Activated T-helper 1 cell treated with Interleukin-2 at 50 U/mL for 16 hours (primary cell): Measurements from ENCODE around the gene IMMP2L.

Experiments
- DNase-seq: peaks from one replicate; pipeline ENCODE4 v3.0.0-alpha.2; 2020; ENCODE audit warnings: low read depth

IMMP2L gene

DNA sequence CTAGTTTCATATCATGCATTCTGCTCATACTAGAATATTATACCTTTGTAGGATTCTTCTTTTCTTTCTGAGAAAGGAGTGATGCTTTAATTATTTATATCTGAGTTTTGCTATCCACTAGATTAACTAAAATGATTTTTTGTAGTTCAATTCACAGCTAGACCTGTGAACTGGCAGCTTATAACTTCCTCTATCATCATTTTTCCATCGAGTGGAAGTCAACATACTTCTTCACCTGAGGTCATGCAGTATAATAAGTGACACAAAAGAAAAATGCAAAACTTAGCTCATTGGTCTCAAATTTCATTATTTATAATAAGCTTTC is 463.4 kb downstream of the IMMP2L start:
- DNase-seq: no peak

GRCh38 chr7:111098011-111098925 is 464.0 kb downstream of the IMMP2L start:
- DNase-seq: peak; percentile 10

- DNase-seq: no peak
Measured at GRCh38 chr7:111096997-111097396, 465.3 kb downstream of the IMMP2L start.

DNA sequence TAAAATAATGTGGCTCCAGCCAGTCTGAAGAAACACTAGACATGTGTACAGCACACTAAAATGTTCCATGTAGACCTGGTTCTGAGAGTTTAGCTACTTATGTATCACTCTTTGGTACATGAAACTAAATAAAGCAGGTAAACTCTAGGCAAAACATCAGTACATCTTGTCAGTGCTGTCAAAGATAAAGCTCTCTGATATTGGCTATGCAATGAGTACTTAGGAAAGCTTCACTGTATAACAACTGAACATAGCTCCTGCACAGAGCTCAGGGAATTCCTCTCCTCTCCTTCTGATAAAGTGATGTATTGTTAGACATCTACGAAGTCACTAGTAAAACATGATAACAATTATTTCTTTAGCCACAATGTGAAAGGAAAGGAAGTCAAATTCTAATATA is 467.9 kb downstream of the IMMP2L start:
- no peak for DNase-seq

DNA sequence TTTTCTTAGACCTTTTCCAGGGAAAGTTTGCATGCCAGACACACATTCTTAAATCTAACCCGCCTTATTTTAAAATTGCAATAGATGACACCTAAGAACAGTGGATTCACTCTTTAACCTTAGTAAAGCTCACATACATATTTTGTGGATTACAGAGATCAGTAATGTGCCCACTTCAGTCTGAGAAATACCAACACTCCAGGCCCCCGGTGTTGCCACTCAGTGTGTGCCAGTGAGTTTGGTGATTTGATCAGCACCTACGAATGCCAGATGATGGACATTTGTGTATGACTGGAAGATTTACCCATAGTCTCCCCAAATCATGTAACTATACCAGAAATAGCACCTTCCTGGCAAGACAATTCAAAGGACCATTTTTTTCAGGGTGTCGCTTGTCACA is 468.8 kb downstream of the IMMP2L start:
- no peak for DNase-seq

DNA sequence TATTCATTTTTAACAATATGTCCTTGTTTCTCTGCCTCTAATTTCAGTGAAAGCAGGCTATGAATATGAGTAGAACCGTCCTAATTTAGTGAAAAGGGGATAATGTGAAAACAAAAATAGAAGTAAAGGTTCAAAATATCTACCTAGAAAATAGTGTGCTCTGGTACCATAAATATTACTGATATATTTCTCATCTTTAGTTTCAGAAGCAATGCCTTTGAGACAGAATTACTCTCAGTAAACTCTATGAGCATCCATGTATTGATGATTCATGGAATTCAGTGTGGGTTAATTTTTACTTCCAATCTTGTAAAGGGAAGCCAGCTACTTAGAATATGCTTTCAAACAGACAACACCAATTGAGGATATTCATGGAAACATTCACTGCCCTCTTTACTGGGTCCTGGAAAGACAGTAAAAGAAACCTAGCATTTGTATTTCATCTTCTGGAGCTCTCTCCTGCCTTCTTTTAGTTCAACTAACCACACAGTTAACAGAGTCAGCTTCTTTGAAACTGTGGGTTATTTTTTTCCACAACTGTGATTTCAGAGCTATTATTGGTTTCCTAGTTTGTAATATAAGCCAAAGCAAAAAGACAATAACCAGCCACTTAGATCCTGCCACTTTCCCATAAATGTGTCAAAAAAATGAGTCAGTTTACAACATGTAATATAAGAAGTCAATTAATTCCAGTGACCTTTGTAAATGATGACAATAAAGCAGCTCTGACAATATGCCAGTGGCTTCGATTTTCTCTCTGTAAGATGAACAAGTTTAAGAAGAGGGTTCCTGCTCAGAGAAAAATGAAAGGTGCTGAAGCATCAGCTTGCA is 469.7 kb downstream of the IMMP2L start:
- DNase-seq: no peak

GRCh38 chr7:111091593-111092358 is 470.5 kb downstream of the IMMP2L start:
- DNase-seq: no peak

GRCh38 chr7:111090846-111091245 is 471.4 kb downstream of the IMMP2L start, which contains the start of gene LRRN3:
TSS of gene LRRN3 (plus strand) at chr7:111091127. CDS start at chr7:111122773, 31,646 bp downstream.
- DNase-seq: no peak

GRCh38 chr7:111089822-111090426 is 472.4 kb downstream of the IMMP2L start:
- no peak for DNase-seq

DNA sequence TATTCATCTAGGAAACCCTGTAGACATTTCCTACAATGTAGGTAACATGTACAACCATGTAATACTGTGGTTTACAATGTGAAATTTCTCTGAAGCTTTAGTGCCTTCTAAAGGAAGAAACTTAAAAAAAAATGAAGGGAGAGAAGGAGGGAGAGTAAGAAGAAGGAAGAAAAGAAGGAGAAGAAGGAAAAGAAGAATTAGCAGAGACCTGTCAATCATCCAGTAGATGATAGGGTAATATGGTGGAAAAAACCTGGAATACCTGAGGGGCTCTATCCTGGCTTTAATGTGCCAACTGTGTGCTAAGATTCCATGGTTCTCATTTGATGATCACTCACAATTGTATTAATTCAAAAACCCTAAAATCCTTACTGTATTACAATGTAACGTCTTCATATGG is 474.0 kb downstream of the IMMP2L start:
- DNase-seq: no peak

GRCh38 chr7:111086532-111086931 is 475.8 kb downstream of the IMMP2L start:
- no peak for DNase-seq

- DNase-seq: no peak
Measured at GRCh38 chr7:111085356-111085755, 476.9 kb downstream of the IMMP2L start.

DNA sequence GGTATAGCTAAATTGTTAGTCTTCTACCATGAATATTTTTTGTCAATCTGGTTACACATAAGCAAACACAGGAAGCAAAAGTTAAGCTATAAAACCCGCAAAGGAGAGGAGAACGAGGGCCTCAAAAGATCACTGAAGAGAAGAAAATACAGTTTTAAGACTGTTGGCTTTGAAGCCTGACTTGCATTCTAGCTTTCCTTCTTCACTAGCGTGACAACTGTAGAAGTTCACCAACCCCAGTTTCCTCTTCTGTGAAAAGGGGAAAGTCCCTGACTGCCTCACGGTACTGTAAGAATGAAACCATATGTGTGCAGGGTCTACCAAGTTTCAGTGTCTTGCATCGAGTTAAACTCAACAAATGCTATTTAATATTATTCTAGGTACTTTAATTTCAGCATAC is 478.9 kb downstream of the IMMP2L start:
- peak; percentile 9 for DNase-seq

DNA sequence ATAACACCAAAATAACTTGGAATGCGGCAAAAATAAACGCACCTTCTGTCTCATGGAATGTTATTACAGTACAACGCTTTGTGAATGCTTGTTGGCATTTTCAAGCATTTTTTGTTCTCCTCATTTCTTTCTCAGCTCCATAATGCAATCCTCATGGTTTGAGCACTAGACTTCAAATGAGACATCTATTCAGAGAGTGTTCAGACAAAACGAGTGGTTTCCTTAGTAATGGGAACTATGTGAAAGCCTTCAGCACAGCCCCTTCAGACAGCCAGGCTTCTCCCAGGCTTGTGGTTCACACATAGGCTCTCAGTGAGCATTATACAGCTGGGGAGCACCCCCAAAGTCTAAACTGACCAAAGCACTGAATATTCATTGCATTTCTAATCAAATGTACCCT is 479.9 kb downstream of the IMMP2L start:
- no peak for DNase-seq

DNA sequence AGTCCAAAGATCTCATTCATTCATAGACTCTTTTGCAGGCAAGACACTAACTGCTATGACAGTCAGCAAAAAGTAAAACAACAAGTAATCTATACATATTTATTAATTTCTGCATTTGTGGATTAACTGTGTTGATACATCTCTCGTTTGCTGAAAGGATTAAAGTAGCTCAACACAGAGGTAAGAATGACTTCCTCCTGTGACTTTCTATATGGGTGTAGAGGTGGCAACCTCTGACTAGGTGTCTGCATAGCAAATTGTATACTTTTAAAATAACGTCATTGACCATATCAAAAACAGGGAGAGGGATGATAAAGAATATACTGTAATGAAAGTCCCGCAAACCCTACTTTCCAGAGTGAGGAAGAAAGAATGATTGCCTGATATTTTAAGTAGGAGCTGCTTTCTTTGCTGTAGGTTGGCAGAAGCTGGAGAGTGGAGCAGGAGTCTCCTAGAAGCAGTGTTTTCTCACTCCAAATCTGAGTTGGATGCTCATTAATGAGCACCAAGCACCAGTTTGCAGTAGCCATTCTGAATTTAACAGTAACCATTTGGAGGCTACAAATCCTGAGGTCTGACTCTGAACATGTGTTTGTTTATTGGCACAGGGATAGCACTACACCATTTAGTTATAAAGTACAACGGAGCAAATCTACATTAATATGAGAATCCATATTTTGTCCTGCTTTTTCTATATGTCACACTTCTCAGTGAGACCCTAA is 480.6 kb downstream of the IMMP2L start:
- DNase-seq: no peak

DNA sequence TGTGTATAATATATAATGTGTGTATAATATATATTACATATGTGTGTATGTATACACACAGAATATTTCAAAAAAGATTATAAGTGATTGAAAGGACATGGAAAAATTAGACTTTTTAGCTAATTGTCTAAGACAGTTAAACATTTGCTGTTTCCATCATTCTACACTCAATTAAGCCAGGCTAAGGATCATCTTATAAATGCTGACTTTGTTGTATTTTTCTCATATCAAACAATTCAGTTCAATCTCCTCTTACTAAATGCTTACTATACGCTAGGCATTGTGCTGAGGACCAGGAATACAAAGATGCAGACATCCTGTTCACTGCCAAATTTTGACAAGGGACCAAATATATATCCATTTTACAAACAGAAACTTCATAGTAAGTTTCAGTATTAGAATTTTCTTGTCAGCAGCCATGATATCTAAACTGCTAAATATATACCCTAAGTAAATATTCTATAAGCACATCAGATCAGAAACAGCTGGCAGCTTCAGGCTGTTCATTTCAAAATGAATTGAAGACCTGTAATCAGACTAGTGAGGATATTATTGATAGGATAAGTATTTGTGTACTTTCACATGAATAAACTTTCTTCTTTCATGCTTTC is 481.7 kb downstream of the IMMP2L start:
- DNase-seq: no peak

- DNase-seq: no peak
Measured at GRCh38 chr7:111077001-111077400, 485.3 kb downstream of the IMMP2L start.

- DNase-seq: no peak
Measured at GRCh38 chr7:111076205-111076604, 486.1 kb downstream of the IMMP2L start.

DNA sequence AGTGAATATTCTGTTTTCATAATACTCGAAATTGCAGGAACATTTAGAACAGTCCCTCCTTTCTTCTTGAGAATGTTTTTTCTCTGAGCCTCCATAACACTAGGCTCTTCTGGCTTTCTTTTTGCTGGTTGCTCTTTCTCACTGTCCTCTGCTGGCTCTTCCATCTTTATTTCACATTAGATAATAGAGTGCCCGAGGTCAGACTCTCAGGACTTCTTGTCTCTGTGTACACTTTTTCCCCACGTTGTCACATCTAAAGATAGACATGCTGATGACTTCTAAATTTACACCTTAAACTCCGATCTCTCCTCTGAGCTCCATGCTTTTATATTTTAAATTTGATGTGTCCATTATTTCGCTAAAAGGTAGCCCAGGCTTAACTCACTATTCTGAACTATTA is 486.8 kb downstream of the IMMP2L start:
- DNase-seq: no peak

DNA sequence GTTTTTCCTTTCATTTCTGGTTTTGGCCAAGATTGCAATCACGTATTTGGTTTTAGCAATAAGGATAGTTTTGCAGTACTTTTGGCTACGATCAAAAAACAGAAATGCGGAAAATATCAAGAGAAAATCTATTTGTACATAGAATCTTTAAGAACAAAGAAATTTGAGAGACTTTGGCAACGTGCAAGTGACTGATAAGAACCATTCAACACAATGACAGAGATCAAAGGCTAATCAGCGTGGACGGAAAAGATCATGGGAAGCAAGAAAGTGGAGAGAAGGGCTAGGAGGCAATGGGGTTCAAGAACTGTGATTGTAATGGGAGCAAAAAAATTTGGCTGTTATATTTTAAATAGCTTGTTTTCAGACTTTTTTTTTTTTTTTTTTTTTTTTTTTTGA is 487.5 kb downstream of the IMMP2L start:
- DNase-seq: no peak
